Gastrocnemius medialis (tissue), 4 donors: Measurements from ENCODE around the gene UTP20.

ENCODE experiments used
- POLR2A ChIP-seq, 2 donors: fragments of 450-650 bp; IDR thresholded peaks; one replicate each; pipeline ENCODE4 v1.6.1; 2017; ENCODE audit warnings: antibody characterized with exemption in 2 of 2, mild to moderate bottlenecking in 2 of 2, moderate library complexity in 2 of 2
- TF ChIP-seq, protein P1 (sequence below), 5 experiments: fragments of 450-650 bp in 3 of 5; fragments of 200-600 bp in 2 of 5; sonication (generic) in 2 of 5; IDR thresholded peaks in 4 of 5; conservative IDR thresholded peaks in 1 of 5; 1 replicate in 4 of 5; 2 replicates in 1 of 5; pipeline ENCODE4 v1.5.1; 2016 to 2019; ENCODE audit warnings: antibody characterized with exemption in 5 of 5, mild to moderate bottlenecking in 3 of 5, moderate library complexity in 3 of 5

DNA sequence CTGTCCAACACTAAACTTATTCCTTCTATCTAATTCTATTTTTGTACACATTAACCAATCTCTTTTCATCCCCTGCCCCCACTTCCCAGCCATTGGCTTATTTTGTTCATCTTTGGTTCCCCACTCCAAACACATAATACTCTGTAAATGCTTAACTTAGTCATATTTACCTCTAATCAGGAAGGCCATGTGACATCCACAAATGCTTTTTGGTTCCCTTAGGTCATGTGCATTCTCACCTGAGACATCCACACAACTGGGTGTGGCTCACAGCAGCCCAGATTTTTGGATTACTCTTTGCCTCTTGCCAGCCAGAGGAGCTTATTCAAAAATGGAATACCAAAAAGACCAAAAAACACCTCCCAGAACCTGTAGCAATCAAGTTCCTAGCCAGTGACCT, 99.2 kb downstream of the UTP20 start:
- TF ChIP-seq, protein P1, sequence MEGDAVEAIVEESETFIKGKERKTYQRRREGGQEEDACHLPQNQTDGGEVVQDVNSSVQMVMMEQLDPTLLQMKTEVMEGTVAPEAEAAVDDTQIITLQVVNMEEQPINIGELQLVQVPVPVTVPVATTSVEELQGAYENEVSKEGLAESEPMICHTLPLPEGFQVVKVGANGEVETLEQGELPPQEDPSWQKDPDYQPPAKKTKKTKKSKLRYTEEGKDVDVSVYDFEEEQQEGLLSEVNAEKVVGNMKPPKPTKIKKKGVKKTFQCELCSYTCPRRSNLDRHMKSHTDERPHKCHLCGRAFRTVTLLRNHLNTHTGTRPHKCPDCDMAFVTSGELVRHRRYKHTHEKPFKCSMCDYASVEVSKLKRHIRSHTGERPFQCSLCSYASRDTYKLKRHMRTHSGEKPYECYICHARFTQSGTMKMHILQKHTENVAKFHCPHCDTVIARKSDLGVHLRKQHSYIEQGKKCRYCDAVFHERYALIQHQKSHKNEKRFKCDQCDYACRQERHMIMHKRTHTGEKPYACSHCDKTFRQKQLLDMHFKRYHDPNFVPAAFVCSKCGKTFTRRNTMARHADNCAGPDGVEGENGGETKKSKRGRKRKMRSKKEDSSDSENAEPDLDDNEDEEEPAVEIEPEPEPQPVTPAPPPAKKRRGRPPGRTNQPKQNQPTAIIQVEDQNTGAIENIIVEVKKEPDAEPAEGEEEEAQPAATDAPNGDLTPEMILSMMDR (IDR thresholded peaks at IDR 0.05 in 4 of 5, conservative IDR thresholded peaks at IDR 0.05 in 1 of 5) = no peak
- no peak for TF ChIP-seq POLR2A (IDR thresholded peaks at IDR 0.05)
